Measurements from ENCODE around the gene KCNJ15.

- no peak for TF ChIP-seq CTCF (IDR thresholded peaks at IDR 0.05; ENCODE audit: low read depth, low read length)
- no peak for TF ChIP-seq EZH2phosphoT487 (IDR thresholded peaks at IDR 0.05; ENCODE audit: low read depth)
These were observed 45.5 kb upstream of the KCNJ15 start for GRCh38 chr21:38211321-38211720.

Data from OCI-LY3 (cell line).